HG03108 (cell line): ENCODE measurements around the gene TYRO3.
"Not testable (repeated sequence)": the region's sequence is repeated elsewhere in the genome, so short reads cannot be mapped to it uniquely, and the experiment has no call there.

Source experiments
- ATAC-seq: cut with Tn5 transposase; IDR thresholded peaks from one replicate; pipeline ENCODE4 v1.9.1; 2021; ENCODE audit warnings: moderate library complexity; ENCODE audit not compliant: unreplicated experiment

TYRO3 gene

GRCh38 chr15:41553731-41554130 lies 5.3 kb upstream of the TYRO3 start:
- ATAC-seq = no peak

- ATAC-seq = no peak
Observed at GRCh38 chr15:41554343-41554742, 4.7 kb upstream of the TYRO3 start.

GRCh38 chr15:41554915-41555314 lies 4.1 kb upstream of the TYRO3 start:
- ATAC-seq = no peak

GRCh38 chr15:41556677-41557076 lies 2.3 kb upstream of the TYRO3 start:
- no peak for ATAC-seq

GRCh38 chr15:41557673-41558399 lies 1.2 kb upstream of the TYRO3 start:
- peak; percentile 56 for ATAC-seq

GRCh38 chr15:41559239-41559782 lies 299 bp downstream of the TYRO3 start:
- ATAC-seq = no peak

- ATAC-seq = no peak
Observed at GRCh38 chr15:41560572-41560874, 1.5 kb downstream of the TYRO3 start.

- ATAC-seq = no peak
Observed at GRCh38 chr15:41561104-41561776, 2.2 kb downstream of the TYRO3 start.

GRCh38 chr15:41561777-41562145 lies 2.7 kb downstream of the TYRO3 start:
- ATAC-seq = no peak

- no peak for ATAC-seq
Observed at GRCh38 chr15:41562244-41562643, 3.2 kb downstream of the TYRO3 start.

- no peak for ATAC-seq
Observed at GRCh38 chr15:41562784-41563198, 3.8 kb downstream of the TYRO3 start.

GRCh38 chr15:41564286-41564959 lies 5.4 kb downstream of the TYRO3 start:
- ATAC-seq = no peak

- ATAC-seq = no peak
Observed at GRCh38 chr15:41564960-41565502, 6.0 kb downstream of the TYRO3 start.

GRCh38 chr15:41565702-41566101 lies 6.7 kb downstream of the TYRO3 start:
- no peak for ATAC-seq

GRCh38 chr15:41566121-41566885 lies 7.3 kb downstream of the TYRO3 start:
- ATAC-seq = no peak

- no peak for ATAC-seq
Observed at GRCh38 chr15:41567261-41567660, 8.2 kb downstream of the TYRO3 start.

- ATAC-seq = no peak
Observed at GRCh38 chr15:41567862-41568261, 8.8 kb downstream of the TYRO3 start.

- ATAC-seq = no peak
Observed at GRCh38 chr15:41568350-41569017, 9.5 kb downstream of the TYRO3 start.

GRCh38 chr15:41569232-41569631 lies 10.2 kb downstream of the TYRO3 start:
- ATAC-seq = not testable (repeated sequence)

GRCh38 chr15:41570764-41571163 lies 11.8 kb downstream of the TYRO3 start:
- ATAC-seq = no peak
